NCI-H2081 treated with DMSO at 0.1 percent for 48 hours (cell line): Measurements from ENCODE around the gene GATD1.

ENCODE experiments used
- DNase-seq: peaks from one replicate; lab custom pipeline; 2025; lab: John Stamatoyannopoulos, UW

Gene GATD1

GRCh38 chr11:795634-796564 lies 18.6 kb upstream of the GATD1 start:
- DNase-seq, result no peak

GRCh38 chr11:794766-795633 lies 17.7 kb upstream of the GATD1 start:
- DNase-seq, result no peak

GRCh38 chr11:794013-794765 lies 16.9 kb upstream of the GATD1 start:
- no peak for DNase-seq

GRCh38 chr11:793556-793955 lies 16.3 kb upstream of the GATD1 start:
- DNase-seq, result no peak

- DNase-seq, result no peak
Measured at GRCh38 chr11:792873-793272, 15.6 kb upstream of the GATD1 start.

- no peak for DNase-seq
Measured at GRCh38 chr11:792535-792821, 15.2 kb upstream of the GATD1 start.

GRCh38 chr11:791658-792534 lies 14.6 kb upstream of the GATD1 start:
- no peak for DNase-seq

GRCh38 chr11:790721-791564 lies 13.7 kb upstream of the GATD1 start:
- DNase-seq, result no peak

- DNase-seq, result no peak
Measured at GRCh38 chr11:789943-790342, 12.7 kb upstream of the GATD1 start, which contains the start of gene CEND1. Gene CEND1, minus strand, starts transcription at chr11:790090. Its CDS starts 1,514 bp downstream, at chr11:788576.

GRCh38 chr11:788953-789940 lies 12.0 kb upstream of the GATD1 start:
- DNase-seq, result no peak

- DNase-seq, result no peak
Measured at GRCh38 chr11:788009-788640, 10.8 kb upstream of the GATD1 start.

GRCh38 chr11:787084-787675 lies 9.9 kb upstream of the GATD1 start:
- DNase-seq, result no peak

GRCh38 chr11:786235-787083 lies 9.2 kb upstream of the GATD1 start:
- DNase-seq, result no peak

- no peak for DNase-seq
Measured at GRCh38 chr11:783581-784015, 6.3 kb upstream of the GATD1 start.

GRCh38 chr11:782264-783174 lies 5.2 kb upstream of the GATD1 start:
- no peak for DNase-seq

- no peak for DNase-seq
Measured at GRCh38 chr11:779955-780532, 2.8 kb upstream of the GATD1 start.
